ENCODE measurements around the gene YIPF2. TPM values are rescaled to one million over a fixed set of nuclear protein-coding genes. Genes with fewer than 3 reads are reported as not detected.
"Not testable (repeated sequence)": the region's sequence is repeated elsewhere in the genome, so short reads cannot be mapped to it uniquely, and the experiment has no call there.

YIPF2 gene
- polyA plus RNA-seq, 2 of the 4 experiments (the other 2 are of a cell fraction) = 13.1 to 17.5 TPM

GRCh38 chr19:10946958-10947657 is 18.7 kb upstream of the YIPF2 start:
- ChIA-PET POLR2A (no interaction called here), CTCF (no interaction called here)
- peak in 1 of 2 experiments; percentile 32 for DNase-seq (ENCODE audit: low read depth in 1 of 2, low spot score in 1 of 2)
- no peak for FAIRE-seq
- Histone ChIP-seq H3K4me1 (peaks cover 14% of the 10 kb centered on the region; the same call in 2 of the 3 replicates), H3K9me3 (no peaks in the 10 kb centered on the region), H3K4me3 (no peak overlapping the region), H3K4me2 (peak overlapping the region; percentile 4; the same call in 1 of the 3 replicates), H3K27ac (peak overlapping the region; percentile 36 to 76; a peak in 4 of 6 replicates)
- TF ChIP-seq BCL3 (IDR thresholded peaks at IDR 0.05) (no peak), TFCP2L1 (CRISPR knock-in tag; IDR thresholded peaks at IDR 0.05) (no peak), GATA3 (IDR thresholded peaks at IDR 0.05; ENCODE audit: borderline replicate concordance) (peak; percentile 46; the same call in 1 of the 2 replicates), HOXA7 (CRISPR knock-in tag; IDR thresholded peaks at IDR 0.05) (no peak), CBX8 (IDR thresholded peaks at IDR 0.05) (no peak), ATOH8 (CRISPR knock-in tag; IDR thresholded peaks at IDR 0.05; ENCODE audit: low read depth) (no peak), NPAS2 (CRISPR knock-in tag; IDR thresholded peaks at IDR 0.05; ENCODE audit: borderline replicate concordance) (no peak), ELK1 (IDR thresholded peaks at IDR 0.05; ENCODE audit: low read depth, low read length) (no peak), HOXB5 (CRISPR knock-in tag; IDR thresholded peaks at IDR 0.05) (no peak), CEBPB (IDR thresholded peaks at IDR 0.05) (peak in 1 of 2 experiments; percentile 69; a peak in 1 of 4 replicates), MYC (IDR thresholded peaks at IDR 0.05; ENCODE audit: borderline replicate concordance, low read length) (no peak)
- peak in 1 of 2 experiments; percentile 20; a peak in 3 of 6 replicates for ATAC-seq
- WGBS (ENCODE audit: missing lambda C conversion rate) = 33% methylated on average over 5 of the region's 6 CpGs

GRCh38 chr19:10945264-10945663 is 16.8 kb upstream of the YIPF2 start:
- ATAC-seq (no peak), DNase-seq (ENCODE audit: low read depth in 1 of 2, low spot score in 1 of 2) (no peak), FAIRE-seq (no peak)
- Histone ChIP-seq H3K4me1 (peaks cover 18% of the 10 kb centered on the region), H3K27ac (no peak overlapping the region), H3K4me3 (no peak overlapping the region), H3K4me2 (no peak overlapping the region), H3K9me3 (no peaks in the 10 kb centered on the region)
- ChIA-PET CTCF (interaction anchor here (0.6 to 1.6 kb wide), 6 partner anchors 9 to 181 kb away, joined by 3 to 7 read pairs (median 3); no protein-coding TSS in a partner anchor), POLR2A (interaction anchor here (0.6 kb wide), 1 partner anchor 10 kb away, joined by 4 read pairs; no protein-coding TSS in a partner anchor)
- WGBS (ENCODE audit: missing lambda C conversion rate) = 96% methylated on average over 4 of the region's 4 CpGs
- no peak for TF ChIP-seq MAX (IDR thresholded peaks at IDR 0.05)
- TF ChIP-seq E2F6 (IDR thresholded peaks at IDR 0.05; ENCODE audit: borderline replicate concordance, low read depth) = no peak
- no peak for TF ChIP-seq BHLHE40 (IDR thresholded peaks at IDR 0.05; ENCODE audit: low read depth, low read length)
- TF ChIP-seq EP300 (IDR thresholded peaks at IDR 0.05) = no peak
- no peak for TF ChIP-seq HOXB13 (CRISPR knock-in tag; IDR thresholded peaks at IDR 0.05; ENCODE audit: low read depth)
- TF ChIP-seq HES2 (IDR thresholded peaks at IDR 0.05) = no peak

GRCh38 chr19:10943412-10943811 is 15.0 kb upstream of the YIPF2 start:
- POLR2A ChIA-PET; H3K27ac ChIP-seq; ATAC-seq; H3K9me3 ChIP-seq; H3K4me3 ChIP-seq; FAIRE-seq; H3K4me2 ChIP-seq; DNase-seq (ENCODE audit: low read depth in 1 of 2, low spot score in 1 of 2): not testable (repeated sequence)
- CTCF ChIA-PET = interaction anchor here (0.6 to 2.0 kb wide), 5 partner anchors 11 to 97 kb away, joined by 3 to 4 read pairs (median 3); no protein-coding TSS in a partner anchor
- TF ChIP-seq ZC3H11A (IDR thresholded peaks at IDR 0.05) = 0 out of 2 replicates have a peak, but pooled peaks have one; percentile 15
- 64% methylated on average over 4 of the region's 4 CpGs for WGBS (ENCODE audit: missing lambda C conversion rate)
- peaks cover 37% of the 10 kb centered on the region for H3K4me1 ChIP-seq

GRCh38 chr19:10941649-10942048 is 13.2 kb upstream of the YIPF2 start:
- H3K4me1 ChIP-seq = peaks cover 27% of the 10 kb centered on the region
- peak in 1 of 2 experiments; percentile 32; a peak in 3 of 6 replicates for ATAC-seq
- FAIRE-seq; DNase-seq (ENCODE audit: low read depth in 1 of 2, low spot score in 1 of 2); POLR2A ChIA-PET; H3K9me3 ChIP-seq; H3K4me3 ChIP-seq: not testable (repeated sequence)
- peak overlapping the region; percentile 24; the same call in 1 of the 3 replicates for H3K4me2 ChIP-seq
- CTCF ChIA-PET = interaction anchor here (0.6 to 2.3 kb wide), 28 partner anchors 10 to 506 kb away, joined by 3 to 25 read pairs (median 5); no protein-coding TSS in a partner anchor
- 39% methylated on average over 14 of the region's 14 CpGs for WGBS (ENCODE audit: missing lambda C conversion rate)
- peak overlapping the region in 1 of 2 experiments; percentile 80; a peak in 1 of 6 replicates for H3K27ac ChIP-seq

All from A549 (cell line).